GM18909 (cell line): ENCODE results near the gene UBE2G1.

Experiments used
- ATAC-seq: cut with Tn5 transposase; IDR thresholded peaks from one replicate; pipeline ENCODE4 v1.9.1; 2021; ENCODE audit warnings: mild to moderate bottlenecking; ENCODE audit not compliant: unreplicated experiment, poor library complexity

UBE2G1 gene

DNA sequence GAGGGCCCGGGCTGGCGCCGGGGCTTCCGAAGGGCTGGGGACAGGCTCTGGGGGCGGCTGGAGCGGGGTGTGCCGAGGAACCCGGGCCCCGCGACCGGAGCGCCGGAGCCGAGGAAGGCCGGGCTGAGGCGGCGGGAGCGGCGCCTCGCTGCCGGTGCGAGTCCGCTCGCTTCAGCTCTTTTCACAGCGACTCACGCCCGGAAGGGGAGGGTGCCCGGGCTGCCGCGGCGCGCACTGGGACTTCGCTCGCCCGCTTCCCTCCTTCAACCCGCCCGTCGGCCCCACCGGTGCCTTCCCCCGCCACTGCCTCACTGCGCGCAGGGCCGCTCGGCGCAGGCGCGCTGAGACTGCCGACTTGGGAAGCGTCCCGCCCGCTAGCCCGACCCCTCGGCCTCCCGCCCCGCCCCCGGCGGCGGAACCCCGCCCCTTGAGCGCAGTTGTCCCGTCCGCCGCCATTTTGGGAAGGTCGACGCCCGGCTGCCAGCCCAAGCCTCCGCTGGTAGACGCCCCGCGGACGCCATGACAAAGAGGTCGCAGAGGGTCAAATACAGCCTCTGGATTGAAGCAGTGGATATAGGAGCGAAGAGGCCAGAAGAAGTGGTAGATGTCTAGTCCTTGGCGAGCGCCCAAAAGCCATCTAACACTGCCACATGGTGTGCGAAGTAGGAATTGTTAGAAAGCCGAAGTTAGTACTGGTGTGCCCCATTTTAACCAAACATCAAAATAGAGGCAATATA, at the start of gene UBE2G1:
Gene UBE2G1, minus strand, starts transcription at position 349 of the 737 bp plus-strand sequence. CDS start 359 bp downstream, outside the sequence.
- ATAC-seq: peak; percentile 81

DNA sequence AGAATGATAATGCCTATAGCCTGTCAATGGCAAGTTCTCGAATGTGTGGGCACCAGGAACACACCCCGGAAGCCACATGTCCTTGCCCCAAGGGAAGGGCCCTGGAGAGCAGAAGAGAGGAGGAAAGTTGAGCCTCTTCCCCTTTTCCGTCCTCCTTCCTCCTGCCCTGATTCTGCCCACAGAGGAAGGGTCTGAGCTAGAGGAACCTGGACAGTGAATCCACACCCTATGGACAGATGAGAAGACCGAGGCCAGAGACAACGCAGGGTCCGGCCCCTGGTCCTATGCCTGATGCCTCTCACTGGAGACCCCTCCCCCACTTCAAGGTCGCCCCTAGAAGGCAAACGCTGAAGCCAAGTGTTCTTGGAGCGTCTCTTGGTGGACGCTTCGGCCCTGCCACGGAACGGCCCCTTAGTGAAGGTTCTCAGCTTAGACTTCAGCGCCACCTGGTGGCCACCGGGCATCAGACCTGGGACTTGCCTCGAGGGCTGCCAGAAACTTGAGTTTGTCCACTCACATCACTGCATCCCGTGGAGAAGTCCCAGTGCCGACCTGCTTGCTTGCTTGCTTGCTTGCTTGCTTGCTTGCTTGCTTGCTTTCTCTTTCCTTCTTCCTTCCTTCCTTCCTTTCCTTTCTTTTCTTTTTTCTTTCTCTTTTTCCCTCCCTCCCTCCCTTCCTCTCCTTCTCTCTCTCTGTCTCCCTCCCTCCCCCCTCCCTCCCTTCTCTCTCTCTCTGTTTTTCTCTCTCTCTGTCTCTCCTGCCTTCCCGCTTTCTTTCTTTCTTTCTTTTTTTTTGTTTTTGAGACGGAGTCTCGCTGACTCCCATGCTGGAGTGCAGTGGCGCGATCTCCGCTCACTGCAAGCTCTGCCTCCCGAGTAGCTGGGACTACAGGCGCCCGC, 46.7 kb upstream of the UBE2G1 start:
- ATAC-seq: peak; percentile 65

DNA sequence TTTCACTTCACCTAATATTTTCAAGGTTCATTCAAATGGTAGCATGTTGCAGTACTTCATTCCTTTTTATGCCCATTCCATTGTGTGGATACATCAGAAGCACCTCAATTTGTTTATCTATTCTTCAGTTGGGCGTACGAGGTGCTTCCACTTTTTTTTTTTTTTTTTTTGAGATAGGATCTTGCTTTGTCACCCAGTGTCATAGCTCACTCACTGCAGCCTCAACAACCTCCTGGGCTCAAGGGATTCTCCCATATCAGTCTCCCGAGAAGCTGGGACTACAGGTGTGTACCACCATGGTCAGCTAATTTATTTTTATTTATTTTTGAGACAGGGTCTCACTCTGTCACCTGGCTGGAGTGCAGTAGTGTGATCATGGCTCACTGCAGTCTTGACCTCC, 44.7 kb upstream of the UBE2G1 start:
- no peak for ATAC-seq

- no peak for ATAC-seq
These were observed 43.2 kb upstream of the UBE2G1 start for GRCh38 chr17:4409659-4410058.

- no peak for ATAC-seq
These were observed 41.4 kb upstream of the UBE2G1 start for GRCh38 chr17:4407851-4408250.

GRCh38 chr17:4407216-4407615, 40.7 kb upstream of the UBE2G1 start:
- ATAC-seq: no peak

DNA sequence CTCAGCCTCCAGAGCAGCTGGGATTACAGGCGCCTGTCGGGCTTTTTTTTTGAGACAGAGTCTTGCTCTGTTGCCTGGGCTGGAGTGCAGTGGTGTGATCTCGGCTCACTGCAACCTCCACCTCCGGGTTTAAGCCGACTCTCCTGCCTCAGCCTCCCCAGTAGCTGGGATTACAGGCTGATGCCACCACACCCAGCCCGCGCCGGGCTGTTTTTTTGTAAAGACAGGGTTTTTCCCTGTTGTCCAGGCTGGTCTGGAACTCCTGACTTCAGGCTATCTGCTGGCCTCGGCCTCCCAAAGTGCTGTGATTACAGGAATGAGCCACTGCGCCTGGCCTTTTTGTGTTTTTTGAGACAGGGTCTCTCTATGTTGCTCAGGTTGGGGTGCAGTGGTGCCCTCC, 39.9 kb upstream of the UBE2G1 start:
- ATAC-seq: no peak

DNA sequence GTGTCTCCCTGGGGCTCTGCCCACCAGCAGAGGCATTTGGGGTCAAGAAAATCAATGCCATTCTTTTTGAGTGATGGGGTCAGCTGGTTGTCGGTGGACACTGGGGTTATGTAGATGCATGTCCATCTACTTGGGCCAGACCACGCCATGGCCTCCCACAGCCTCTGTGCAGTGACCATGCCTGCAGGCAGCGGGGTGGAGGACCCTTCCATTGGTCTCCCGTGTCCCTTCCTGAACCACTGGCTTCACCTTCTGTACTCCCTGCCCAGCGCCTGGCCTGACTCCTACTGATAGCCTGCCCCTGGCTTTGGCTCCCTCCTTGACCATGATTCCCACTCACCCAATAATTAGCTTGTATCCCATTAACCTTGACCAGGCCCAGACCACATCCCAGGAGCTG, 39.2 kb upstream of the UBE2G1 start:
- ATAC-seq: no peak

DNA sequence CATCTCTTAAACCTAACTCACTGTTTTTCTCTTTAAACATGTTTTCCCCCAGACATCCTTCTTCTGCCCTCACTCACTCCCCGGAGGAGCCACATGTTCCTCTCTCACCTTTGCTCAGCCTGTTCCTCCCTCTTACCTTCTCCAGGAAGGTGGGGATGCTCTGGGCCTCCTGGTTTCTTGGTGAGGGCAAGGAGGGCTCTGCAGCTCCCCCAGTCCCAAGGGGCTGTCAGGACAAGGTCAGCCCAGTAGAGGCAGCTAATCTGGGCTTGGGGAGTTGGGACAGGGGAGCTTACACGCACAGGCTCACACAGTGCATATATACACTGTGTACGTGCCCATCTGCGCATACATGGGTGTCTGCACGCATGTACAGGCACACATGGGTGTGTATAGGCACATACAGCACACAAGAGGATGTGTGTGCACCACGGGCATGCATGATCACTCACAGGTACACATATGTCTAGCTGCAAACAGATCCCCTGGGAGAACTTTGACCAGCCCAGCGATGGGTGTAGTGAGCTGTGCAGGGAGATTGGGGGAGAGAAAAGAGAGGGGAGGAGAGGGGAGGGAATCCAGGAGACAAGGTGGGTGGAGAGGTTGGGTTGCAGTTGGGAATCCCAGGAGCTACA, 38.7 kb upstream of the UBE2G1 start:
- ATAC-seq: no peak

GRCh38 chr17:4397840-4398239, 31.4 kb upstream of the UBE2G1 start:
- ATAC-seq: no peak

GRCh38 chr17:4395111-4395478, 28.6 kb upstream of the UBE2G1 start:
- ATAC-seq: no peak

GRCh38 chr17:4394208-4395110, 28.0 kb upstream of the UBE2G1 start:
- ATAC-seq: no peak

GRCh38 chr17:4393806-4394205, 27.3 kb upstream of the UBE2G1 start:
- ATAC-seq: no peak

GRCh38 chr17:4389079-4389478, 22.6 kb upstream of the UBE2G1 start:
- ATAC-seq: no peak

- ATAC-seq: no peak
These were observed 20.7 kb upstream of the UBE2G1 start for GRCh38 chr17:4387137-4387536.

- ATAC-seq: no peak
These were observed 19.9 kb upstream of the UBE2G1 start for GRCh38 chr17:4386406-4386805.

GRCh38 chr17:4381690-4382671, 15.5 kb upstream of the UBE2G1 start:
- ATAC-seq: no peak

DNA sequence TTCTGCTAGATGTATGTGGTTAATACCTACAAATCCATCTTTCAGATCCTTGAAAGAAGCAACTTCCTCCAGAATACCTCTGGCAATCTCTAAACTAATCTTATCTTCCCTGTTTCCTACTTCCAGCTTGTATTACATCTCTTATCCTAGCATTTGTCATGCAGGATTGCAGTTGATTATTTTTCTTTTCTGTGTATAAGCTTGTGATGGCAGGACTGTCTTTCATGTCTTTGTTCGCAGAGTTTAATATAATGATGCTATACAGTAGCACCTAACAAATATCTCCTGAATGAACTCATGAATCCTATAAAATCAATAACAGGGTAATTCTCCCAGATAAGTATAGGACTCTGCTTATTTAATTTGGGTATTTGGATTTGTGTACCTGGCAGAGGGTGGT, 12.2 kb upstream of the UBE2G1 start:
- ATAC-seq: no peak

DNA sequence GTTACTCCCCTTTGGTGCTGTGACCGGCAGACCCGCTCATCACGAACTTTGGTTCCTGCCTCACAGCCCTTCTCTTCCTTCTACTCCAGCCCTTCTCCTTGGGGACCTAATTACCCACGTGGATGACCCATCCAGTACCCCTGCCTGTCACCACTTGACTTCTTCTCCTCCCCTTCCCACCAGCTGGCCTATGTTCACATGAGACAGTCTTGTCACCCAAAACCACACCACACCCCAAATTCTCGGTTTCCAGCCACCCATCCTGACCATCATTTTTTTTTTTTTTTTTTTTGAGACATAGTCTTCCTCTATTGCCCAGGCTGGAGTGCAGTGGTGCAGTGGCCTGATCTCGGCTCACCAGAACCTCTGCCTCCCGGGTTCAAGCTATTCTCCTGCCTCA, 10.8 kb upstream of the UBE2G1 start:
- peak; percentile 28 for ATAC-seq
